Measurements from ENCODE around the gene CHSY1.

GRCh38 chr15:101143321-101143720, 108.5 kb downstream of the CHSY1 start:
- TF ChIP-seq CTCF (IDR thresholded peaks at IDR 0.05) (no peak), POLR2AphosphoS5 (IDR thresholded peaks at IDR 0.05) (no peak), EP300 (IDR thresholded peaks at IDR 0.05) (no peak), POLR2A (IDR thresholded peaks at IDR 0.05) (no peak)
